Fibroblast of upper back skin (primary cell): ENCODE results near the gene TXNIP.
"Not testable (repeated sequence)": the region's sequence is repeated elsewhere in the genome, so short reads cannot be mapped to it uniquely, and the experiment has no call there.

Experiments
- DNase-seq: peaks from one replicate; pipeline ENCODE4 v3.0.0-alpha.2; 2013

TXNIP gene, protein sequence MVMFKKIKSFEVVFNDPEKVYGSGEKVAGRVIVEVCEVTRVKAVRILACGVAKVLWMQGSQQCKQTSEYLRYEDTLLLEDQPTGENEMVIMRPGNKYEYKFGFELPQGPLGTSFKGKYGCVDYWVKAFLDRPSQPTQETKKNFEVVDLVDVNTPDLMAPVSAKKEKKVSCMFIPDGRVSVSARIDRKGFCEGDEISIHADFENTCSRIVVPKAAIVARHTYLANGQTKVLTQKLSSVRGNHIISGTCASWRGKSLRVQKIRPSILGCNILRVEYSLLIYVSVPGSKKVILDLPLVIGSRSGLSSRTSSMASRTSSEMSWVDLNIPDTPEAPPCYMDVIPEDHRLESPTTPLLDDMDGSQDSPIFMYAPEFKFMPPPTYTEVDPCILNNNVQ

DNA sequence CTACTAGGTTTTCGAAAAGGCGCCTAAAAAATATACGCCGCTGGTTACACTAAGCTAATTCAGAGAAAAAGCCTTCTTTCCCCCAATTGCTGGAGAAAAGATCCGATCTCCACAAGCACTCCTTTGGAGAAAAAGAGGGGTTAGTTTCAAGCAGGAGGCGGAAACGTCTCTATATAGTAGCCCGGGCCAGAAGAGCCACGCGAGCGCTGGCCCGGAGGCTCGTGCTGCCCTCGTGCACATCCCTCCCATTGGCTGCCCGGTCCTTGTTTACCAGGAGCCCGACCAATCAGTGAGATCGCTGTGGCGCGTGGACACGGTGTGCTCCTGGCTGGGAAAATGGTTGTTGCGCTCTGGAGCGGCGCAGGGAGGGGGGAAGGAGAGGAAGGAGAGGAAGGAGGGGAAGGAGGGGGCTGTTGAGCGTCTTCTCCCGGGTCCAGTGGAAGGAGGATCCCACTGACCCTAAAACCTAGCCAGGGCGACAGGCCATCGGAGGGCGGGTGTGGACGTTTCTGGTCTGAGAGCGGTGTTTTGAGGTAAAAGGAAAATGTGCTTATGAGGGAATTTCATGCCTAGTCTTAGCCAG lies at the start of gene TXNIP:
TSS of gene TXNIP (minus strand) at position 147 of the 583 bp plus-strand sequence. CDS start 313 bp downstream, outside the sequence.
- peak; percentile 97 for DNase-seq

DNA sequence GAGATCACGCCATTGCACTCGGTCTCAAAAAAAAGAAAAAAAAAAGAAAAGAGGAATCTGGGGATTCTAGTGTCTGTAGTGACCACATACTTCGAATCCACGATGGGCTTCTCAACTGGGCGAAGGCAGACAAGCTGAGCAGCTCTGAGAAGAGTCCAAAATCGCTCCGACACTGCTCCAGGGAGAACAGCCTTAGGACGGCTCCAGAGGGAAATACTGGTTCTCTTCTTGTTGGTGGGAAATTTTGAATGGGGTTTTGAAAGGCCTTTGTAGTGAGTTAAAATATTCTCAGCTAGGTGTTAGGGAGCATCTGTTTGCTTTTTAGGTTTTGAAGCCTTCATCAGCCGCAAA lies 43.4 kb upstream of the TXNIP start:
- no peak for DNase-seq

DNA sequence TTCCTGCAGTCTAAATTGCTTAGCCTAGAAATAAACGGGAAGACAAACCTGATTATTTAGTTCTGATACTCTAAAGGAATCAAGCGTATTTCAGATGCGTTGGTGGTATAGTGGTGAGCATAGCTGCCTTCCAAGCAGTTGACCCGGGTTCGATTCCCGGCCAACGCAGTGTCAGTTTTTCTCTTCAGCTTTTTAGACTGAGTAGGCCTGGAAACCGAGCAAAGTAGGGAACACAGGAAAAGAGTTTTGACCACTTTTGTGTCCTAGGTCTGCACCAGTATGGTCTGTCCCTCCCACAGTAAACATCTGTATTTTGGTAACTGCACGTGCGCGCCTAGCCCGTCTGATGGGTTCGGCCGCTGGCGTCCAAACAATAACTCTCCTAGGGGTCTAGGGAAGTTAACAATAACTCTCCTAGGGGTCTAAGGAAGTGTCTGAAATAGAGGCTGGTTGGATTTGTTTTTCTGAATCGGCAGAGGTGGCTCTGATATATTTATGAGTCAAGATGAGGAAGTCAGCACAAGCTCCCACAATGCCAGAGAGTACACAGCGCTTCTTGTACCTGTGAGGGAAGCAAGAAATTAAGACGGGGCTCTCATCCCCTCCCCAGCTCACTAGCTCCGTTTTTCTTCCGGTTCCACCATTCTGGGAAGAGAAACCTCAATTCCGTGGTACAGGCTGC lies 40.7 kb upstream of the TXNIP start:
- DNase-seq, result peak; percentile 92

DNA sequence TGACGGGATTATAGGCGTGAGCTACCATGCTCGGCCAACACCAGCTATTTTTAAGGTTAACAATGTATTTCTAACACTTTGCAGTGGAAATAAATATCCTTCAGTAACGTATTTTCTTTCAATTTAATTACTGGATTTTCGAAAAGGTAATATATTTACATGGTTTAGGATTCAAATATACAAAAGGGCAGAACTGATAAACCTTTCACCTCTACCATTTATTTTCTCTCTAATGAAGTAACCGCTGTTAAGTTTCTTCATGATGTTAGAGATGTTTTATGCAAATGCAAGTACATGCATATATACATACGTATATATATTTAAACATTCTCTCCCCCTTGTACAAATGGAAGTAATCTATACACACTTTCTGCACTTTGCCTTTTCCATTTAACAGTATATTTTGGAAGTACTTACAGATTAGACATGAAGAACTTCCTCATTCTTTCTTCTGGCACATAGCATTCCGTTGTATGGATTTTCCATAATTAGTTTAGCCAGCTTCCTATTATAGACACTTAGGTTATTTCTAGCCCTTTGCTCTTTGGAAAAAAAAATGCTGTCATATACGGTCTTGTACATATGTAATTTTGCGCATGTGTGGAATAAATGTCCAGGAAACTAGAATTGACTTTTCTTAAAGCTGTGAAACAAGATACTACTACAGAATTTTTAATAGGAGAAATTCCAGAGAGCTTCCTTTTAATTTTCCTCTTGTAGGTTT lies 40.0 kb upstream of the TXNIP start:
- DNase-seq, result no peak

DNA sequence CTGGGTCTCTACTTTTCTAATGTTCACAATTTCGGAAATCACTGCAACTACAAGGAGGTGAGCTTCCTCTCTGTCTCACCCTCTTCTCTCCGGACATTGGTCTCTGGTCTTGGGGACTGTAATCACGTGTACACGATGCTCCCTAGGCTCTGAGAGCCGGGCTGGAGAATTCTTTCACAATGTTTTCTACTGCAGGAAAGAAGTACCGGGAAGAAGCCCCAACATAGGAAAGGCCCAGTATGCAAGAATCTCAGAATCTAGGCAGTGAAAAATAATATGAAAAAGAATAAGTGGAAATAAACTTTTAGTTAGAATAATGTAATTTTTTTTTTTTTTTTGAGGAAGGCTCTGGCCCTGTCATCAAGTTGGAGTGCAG lies 38.7 kb upstream of the TXNIP start:
- DNase-seq, result peak; percentile 37

DNA sequence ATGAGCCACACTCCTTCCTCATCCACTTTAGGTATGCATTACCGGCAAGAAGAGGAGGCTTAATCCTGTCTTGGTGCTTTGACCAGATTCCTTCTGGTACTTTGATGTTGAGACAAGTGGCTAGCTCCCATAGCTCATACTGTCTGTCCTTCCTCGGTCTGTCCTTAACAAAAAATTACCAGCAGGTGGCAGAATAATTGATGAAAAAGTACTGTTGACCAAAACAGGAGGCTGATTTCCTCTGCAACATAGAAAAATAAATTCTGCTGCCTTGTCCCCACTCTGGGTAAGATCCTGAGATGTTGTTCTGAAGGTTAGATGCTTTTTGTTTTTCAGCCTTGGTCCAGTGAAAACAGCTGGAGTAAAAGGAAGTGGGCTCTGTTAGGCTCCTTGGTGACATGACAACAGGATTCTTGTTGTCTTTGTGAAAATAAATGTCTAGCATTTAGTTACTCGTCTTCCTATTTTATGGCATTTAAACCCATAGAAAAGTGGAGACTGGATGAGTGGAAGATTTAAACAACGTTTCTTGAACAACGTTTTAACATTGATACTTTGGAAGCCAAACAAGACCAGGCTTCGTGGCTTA lies 36.3 kb upstream of the TXNIP start:
- DNase-seq, result peak; percentile 62

DNA sequence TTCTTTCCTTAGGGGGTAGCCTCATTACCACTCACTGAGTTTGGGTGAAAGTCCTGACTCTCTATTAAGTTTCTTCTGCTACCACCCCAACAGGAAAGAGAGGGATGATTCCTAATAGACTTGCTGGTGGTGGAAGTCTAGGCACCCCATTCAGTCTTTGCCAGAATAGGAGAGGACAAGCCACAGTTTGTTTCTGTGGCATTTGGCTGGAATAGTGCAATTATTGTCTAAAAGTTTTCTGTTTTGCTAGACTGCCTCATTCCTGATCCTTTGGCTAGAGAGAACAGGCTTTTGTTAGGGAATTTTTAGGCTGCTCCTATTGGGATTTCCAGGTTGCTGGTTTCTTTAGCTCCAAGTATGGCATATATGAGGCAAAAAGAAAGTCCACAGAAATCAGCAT lies 35.1 kb upstream of the TXNIP start:
- no peak for DNase-seq

DNA sequence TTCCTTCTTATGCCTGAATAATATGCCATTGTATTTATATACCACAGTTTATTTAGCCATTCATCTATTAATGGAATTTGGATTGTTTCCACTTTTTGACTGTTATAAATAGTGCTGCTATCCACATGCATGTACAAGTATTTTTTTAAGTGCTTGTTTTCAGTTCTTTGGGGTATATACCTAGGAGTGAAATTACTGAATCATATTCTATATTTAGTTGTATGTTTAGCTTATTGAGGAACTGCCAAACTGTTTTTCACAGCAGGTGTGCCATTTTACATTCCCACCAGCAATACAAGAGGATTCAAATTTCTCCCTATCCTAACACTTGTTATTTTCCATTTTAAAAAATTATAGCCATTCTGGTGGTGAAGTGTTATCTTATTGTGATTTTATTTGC lies 32.7 kb upstream of the TXNIP start:
- DNase-seq, result no peak

DNA sequence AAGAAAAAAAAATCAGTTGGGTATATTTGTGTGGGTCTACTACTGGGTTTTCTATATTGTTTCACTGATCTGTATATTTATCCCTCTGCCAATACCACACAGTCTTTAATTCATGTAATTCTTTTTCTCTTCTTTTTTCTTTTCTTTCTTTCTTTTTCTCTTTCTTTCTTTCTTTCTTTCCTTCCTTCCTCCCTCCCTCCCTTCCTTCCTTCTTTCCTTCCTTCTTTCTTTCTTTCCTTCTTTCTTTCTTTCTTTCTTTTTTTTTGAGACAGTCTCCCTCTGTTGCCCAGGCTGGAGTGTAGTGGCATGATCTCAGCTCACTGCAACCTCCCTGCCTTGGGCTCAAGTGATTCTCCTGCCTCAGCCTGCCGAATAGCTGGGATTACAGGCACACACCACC lies 30.3 kb upstream of the TXNIP start:
- DNase-seq, result not testable (repeated sequence)

DNA sequence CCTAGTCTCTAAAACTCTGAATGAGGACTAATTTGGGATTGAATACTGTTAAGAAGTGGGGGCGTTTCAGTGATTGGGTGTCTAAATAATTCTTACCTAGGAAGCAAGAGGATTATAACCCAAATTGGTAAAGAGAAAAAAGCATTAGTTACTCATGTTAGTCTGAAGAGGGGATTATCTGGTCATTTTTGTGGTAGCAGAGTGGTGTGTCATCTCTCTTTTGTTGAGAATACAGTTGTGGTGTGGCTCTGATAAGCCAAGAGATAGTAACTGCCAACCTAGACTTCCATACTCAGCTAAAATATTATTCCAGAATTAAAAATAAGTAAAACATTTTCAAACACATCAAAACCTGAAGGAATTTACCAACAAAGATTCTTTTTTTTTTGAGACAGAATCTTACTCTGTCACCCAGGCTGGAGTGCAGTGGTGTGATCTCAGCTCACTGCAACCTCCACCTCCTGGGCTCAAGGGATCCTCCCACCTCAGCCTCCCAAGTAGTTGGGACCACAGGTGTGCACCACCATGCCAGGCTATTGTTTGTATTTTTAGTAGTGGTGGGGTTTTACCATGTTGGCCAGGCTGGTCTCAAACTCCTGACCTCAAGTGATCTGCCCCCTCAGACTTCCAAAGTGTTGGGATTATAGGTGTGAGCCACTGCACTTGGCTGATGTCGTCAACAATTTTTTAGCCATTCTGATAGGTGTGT lies 29.6 kb upstream of the TXNIP start:
- not testable (repeated sequence) for DNase-seq

DNA sequence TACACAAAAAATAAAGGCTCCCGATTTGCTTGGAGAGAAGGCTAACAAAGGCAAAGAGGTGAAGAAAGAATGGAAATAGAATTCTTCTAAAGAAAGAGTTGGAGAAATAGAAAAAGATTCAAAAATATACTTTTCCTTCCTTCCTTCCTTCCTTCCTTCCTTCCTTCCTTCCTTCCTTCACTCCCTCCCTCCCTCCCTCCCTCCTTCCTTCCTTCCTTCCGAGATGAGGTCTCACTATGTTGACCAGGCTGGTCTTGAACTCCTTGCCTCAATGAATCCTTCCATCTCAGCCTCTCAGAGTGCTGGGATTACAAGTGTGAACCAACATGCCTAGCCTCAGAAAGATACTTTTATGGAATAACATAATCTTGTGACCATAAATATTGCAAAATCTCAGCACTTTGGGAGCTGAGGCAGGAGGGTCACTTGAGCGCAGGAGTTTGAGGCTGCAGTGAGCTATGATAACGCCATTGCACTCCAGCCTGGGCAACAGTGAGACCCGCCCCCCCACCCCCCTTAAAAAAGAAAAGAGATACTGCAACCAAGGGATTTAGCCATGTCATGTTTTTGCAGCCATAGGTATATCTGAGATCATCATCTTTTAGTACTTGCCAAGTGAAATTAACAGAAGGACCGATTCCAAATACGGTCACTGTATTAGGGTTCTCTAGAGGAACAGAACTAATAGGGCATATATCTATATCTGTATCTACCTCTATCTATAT lies 26.2 kb upstream of the TXNIP start:
- no peak for DNase-seq

DNA sequence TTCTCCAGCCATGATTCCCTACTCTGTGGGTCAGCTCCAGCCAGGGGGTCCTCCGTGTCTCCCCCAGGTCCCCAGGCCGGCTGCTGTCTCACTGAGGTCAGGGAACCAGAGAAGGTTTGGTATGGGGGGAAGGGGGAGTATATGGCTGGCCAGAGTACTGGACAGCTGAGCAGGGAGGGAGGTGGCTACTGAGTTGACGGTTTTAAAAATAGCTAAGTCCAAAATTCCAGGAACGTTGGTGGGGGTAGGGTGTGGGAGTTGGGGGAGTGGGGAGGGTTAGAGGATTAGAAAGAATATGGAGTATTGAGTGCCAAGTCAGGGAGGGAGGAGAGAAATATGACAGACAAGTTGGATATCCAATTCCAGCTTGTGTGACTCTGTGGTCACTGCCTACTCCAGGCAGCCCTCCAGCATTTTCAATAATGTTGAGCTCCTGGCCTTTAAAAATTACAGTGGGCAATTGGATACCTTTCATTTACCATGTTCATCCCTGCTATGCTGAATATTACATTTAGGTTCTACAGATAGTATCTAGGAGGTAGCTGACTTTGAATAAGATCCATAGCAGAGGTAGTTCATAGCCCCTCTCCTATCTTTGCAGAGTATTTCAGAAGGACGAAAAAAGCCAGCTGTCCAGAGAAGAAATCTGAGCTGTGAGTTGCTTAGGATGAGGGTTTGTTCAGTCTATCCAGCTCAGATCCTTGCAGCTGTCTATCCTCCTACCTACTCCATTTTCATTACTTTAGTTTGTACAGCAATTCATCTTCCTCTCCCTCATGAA lies 25.4 kb upstream of the TXNIP start, which contains the start of gene HJV:
TSS of gene HJV (minus strand) at position 114 of the 781 bp plus-strand sequence. CDS start 1,504 bp downstream, outside the sequence.
- no peak for DNase-seq

DNA sequence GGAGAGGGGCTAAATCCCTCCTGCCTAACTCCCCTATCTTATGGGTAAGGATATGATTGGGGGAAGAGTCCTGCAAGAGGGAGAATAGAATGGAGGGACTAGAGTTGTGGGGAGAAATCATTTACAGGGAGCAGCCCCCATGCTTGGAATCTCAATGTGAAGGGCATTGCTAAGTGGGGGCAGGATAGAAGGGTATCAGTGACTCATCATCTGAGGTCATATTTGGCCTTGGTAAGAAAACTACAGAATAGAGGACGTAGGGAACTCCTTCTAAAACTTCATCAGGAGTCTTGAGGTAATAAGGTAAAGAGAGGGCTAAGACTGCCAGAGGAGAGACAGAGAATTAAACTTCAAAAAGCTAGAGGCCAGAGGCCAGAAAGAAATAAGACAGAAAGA lies 24.7 kb upstream of the TXNIP start:
- no peak for DNase-seq

DNA sequence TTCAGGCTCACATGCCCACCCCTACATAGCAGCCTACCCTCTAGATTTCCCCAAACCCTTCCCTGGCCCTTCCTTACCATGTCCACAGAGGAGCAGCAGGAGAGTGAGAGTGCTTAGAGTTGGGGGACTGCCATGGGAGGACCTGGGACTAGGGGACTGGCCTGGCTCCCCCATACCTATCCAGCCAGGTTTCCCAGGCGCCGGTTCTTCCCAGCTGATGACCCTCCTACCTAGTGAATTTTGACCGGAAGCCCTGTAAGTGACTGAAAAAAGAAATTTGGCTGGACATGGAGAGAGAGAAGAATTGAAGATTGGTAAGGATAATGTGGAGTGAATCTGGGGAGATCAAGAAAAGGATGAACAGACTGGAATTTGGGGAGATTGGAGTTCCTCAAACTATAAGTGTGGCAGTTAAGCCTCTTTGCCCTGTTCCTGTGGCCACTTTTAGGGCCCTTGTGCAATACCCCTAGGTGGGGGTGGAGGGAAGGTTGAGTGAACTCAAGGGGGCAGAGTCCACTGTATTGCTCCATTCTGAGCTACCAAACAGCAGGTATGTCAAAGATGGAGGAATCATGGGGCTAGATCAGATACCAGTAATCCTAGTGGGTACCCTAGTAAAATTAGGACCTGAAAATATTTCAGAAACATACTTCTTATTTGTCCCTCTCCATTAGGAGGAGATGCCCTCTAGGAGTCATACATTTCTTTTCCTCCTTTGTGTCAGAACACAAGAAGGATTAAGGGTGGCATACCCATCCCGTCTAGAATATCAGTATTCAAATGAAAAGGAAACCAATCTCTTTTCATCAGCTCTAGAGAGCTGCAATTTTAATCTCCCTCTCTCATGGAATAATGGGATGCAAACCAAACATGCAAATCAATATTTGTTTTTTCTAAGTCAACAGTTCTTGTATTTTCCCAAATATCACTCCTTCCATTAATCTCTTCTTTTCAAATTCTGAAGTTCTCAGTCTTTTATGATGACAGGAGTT lies 24.0 kb upstream of the TXNIP start:
- no peak for DNase-seq

DNA sequence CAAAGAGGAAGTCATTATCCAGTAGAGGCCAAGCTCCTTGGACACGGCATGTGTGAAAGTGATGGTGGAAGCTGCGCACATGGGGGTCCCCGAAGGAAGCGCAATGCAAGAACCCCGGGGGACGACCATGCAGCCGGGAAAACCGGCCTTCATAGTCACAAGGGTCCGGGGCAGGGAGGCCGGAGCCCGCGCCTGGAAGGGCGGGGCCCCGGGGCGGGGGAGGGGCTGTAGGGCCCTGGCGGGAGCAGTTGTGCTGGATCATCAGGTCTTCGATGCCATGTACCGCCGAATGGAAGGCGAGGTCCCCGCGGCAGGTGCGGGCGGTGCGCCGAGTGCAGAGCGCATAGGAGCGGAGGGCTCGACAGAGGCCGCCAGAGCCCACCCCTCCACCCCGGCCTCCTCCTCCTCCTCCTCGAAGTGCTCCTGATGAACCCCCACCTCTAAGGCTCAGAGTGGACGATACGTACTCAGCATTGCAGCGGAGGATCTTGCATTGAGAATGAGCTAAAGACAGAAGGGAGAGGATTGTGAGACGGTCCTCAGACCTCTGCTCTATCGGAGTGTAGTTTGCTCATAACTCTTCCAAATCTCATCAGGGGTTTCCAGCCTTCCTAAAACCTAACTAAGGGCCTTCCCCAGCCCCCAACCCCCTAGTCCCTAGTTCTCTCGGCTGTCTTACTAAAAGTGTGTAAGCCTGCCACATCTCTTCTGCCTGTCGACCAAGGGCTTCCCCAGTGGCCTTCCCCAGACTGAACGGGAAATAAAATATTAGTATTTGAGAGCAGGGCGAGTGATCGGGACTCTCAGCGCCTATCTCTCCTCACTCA lies 23.1 kb upstream of the TXNIP start:
- no peak for DNase-seq

DNA sequence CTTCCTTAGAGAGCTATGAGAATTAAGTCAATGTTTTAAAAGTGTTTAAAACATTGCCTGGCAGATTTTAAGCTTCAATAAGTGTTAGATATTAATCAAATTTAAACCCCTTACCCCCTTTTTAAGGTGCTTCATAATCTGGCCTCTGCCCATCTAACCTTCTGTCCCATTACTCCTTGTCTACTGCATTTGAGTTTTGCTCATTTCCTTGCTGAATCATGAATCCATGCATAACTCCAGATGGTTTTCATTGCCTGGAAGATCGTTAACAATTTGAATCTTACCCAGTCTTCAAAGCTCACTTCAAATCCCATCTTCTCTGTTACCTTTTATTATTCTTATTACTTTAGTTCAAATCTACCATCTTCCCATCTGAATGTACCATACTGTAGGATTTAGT lies 20.5 kb upstream of the TXNIP start:
- DNase-seq, result peak; percentile 49

DNA sequence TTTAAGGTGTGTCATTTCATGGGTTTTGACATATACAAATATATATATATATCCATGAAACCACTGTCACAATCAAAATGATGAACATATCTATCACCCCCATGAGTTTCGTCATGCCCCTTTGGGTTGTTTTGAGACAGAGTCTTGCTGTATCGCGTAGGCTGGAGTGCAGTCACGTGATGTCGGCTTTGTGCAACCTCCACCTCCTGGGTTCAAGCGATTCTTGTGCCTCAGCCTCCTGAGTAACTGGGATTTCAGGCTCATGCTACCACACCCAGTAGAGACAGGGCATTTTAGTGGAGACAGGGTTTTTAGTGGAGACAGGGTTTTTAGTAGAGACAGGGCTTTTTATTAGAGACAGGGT lies 17.2 kb upstream of the TXNIP start:
- DNase-seq, result no peak

DNA sequence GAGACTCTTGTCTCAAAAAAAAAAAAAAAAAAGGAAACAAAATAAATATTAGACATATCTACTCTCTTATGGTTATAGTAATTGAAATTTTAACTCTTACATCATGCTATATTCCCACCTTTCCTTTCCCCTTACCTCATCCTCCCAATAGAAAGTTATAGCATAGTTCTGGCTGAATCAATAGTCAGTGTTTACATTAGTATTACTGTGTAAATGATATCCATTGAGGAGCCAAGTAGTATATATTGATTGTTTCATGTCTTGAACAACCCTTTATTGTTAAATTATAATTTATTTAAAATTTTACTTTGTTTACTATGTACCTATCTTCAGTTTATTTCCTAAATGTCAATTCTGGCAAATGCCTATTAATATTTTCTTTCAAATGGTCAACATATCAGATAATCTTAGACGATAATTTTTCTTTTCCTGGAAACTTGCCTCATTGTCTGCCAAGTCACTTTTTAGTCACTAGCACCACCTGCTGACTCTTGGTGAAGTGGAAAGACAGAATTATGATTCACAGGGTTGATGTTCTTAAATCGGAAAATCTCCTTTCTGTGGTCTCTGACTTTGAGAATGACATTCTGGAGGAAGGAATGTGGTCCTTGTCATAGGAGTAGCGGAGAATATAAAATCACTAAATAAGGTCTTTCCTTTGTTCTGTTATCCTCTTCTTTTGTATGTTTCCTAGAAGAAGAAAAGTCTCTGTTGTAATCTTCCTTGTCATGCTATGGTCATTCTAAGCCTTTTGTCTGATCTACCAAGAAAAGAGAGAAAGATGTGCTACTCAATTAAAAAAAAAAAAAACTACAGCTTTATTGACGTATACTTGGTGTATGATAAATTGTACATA lies 16.6 kb upstream of the TXNIP start:
- peak; percentile 87 for DNase-seq
